Fibroblast of lung (primary cell): Measurements from ENCODE around the gene CFAP299.

Experiments
- EZH2 ChIP-seq: IDR thresholded peaks from 2 replicates; pipeline ENCODE4 v1.5.1; 2012; ENCODE audit warnings: low read length, control low read depth, mild to moderate bottlenecking; ENCODE audit errors: missing control alignments
- TF ChIP-seq, protein P1 (sequence below), 2 donors: IDR thresholded peaks in 1 of 2; conservative IDR thresholded peaks in 1 of 2; 1 replicate in 1 of 2; 2 replicates in 1 of 2; pipeline ENCODE4 v1.5.1; 2011 to 2012; ENCODE audit warnings: low read length in 2 of 2, control low read depth in 1 of 2, inconsistent platforms in 1 of 2, low read depth in 1 of 2, mild to moderate bottlenecking in 1 of 2

DNA sequence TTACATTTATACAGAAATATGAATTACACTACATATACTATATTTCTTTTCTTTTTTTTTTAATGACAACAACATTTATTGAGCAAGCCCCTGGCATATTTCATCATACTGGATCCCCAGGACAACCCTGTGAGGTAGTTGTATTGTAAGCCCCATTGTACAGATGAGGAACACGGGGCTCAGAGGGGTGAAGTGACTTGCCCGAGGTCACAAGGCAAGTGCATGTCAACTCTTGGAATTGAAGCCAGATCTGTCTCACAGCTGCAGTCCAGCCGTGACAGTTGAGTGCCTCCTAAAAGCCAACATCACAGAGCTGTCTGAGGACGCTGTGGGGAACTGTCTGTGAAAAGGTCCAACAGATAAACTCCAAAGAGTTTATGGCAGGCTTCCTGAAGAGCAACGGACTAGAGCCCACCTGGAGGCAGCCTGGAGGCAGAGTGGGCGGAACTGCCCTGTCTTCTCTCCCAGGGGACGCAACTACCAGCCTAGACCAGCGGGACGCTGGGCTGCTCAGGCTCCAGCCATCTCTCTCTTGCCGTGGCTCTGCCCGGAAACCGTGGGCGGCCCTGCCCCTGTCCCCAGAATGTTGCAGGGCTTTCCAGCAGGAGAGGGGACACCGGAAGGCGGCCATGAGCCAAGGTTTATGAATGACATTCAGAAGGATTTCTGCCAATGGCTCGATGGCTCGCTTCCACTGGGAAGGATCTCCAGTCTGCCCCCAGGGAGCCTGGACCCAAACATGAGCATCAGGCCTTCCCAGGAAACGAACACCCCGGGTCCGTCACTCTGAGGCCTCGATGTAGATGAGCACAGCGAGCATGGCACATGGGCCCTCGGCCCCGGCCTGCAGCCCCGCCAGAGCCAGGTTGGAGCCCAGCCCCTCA is 50.1 kb downstream of the CFAP299 start:
- TF ChIP-seq, protein P1, sequence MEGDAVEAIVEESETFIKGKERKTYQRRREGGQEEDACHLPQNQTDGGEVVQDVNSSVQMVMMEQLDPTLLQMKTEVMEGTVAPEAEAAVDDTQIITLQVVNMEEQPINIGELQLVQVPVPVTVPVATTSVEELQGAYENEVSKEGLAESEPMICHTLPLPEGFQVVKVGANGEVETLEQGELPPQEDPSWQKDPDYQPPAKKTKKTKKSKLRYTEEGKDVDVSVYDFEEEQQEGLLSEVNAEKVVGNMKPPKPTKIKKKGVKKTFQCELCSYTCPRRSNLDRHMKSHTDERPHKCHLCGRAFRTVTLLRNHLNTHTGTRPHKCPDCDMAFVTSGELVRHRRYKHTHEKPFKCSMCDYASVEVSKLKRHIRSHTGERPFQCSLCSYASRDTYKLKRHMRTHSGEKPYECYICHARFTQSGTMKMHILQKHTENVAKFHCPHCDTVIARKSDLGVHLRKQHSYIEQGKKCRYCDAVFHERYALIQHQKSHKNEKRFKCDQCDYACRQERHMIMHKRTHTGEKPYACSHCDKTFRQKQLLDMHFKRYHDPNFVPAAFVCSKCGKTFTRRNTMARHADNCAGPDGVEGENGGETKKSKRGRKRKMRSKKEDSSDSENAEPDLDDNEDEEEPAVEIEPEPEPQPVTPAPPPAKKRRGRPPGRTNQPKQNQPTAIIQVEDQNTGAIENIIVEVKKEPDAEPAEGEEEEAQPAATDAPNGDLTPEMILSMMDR (conservative IDR thresholded peaks at IDR 0.05 in 1 of 2, IDR thresholded peaks at IDR 0.05 in 1 of 2; ENCODE audit: low read depth in 1 of 2, low read length in 2 of 2), result no peak
- TF ChIP-seq EZH2, result no peak
